ENCODE data around the gene WDFY1.

Gene WDFY1

DNA sequence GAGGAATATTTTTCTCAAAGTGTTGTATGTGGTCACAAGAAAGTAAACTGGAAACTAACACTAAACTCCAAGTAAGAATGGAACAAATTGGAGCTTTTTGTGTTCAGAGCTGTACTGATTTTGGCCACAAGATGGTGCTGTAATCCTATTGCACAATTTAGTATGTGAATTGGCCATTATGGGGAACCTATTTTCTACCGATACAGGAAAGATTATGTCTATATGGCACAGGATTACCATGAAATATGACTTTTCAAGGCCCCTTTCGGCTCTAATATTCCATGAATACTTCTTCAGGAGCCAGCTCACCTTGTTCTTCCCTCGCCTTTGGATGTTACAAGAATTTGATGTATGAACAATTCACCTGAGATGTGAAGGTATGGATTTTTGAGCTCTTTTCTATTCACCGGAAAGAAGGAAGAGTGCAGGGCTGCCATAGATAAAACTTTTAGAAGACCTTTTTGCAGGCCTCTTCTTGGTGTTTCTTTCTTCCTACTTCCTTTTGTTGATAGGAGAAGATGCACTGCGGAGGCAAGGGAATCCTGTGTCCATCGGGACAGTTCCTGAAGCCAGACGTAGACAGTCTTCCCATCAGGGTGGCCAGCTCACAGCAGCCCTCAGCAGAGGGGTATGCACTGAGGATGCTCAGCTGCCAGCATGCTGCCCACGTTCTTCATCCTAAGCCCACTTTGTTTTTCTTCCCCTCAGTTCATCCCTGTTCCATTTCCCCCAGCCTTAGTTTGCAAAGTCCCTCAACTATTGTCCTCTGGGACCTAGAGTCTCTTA lies 25.4 kb upstream of the WDFY1 start:
- Histone ChIP-seq H3K9me3 (ENCODE audit: insufficient read depth, low read length, severe bottlenecking) (no peaks in the 10 kb centered on the region), H3K9ac (ENCODE audit: low read depth, low read length) (no peak overlapping the region), H3K36me3 (ENCODE audit: insufficient read depth, low read length) (peaks cover 23% of the 10 kb centered on the region), H3K4me3 (ENCODE audit: low read depth in 1 of 2, low read length in 2 of 2) (no peak overlapping the region), H3K27ac (ENCODE audit: low read length) (no peak overlapping the region), H3K79me2 (ENCODE audit: insufficient read depth, low read length) (no peaks in the 10 kb centered on the region), H2AFZ (ENCODE audit: low read depth, low read length) (no peak overlapping the region), H3K4me2 (ENCODE audit: insufficient read depth, low read length) (no peak overlapping the region), H3K4me1 (ENCODE audit: insufficient read depth, low read length) (no peaks in the 10 kb centered on the region), H4K20me1 (ENCODE audit: insufficient read depth, low read length) (no peaks in the 10 kb centered on the region), H3K27me3 (ENCODE audit: insufficient read depth, low read length, poor library complexity) (no peaks in the 10 kb centered on the region)
- peak; percentile 83 for ATAC-seq (ENCODE audit: insufficient read depth, low read depth)
- DNase-seq: peak; percentile 50
- TF ChIP-seq EZH2 (IDR thresholded peaks at IDR 0.05; ENCODE audit: borderline replicate concordance, low read depth, low read length, severe bottlenecking): no peak
- TF ChIP-seq, protein P1, sequence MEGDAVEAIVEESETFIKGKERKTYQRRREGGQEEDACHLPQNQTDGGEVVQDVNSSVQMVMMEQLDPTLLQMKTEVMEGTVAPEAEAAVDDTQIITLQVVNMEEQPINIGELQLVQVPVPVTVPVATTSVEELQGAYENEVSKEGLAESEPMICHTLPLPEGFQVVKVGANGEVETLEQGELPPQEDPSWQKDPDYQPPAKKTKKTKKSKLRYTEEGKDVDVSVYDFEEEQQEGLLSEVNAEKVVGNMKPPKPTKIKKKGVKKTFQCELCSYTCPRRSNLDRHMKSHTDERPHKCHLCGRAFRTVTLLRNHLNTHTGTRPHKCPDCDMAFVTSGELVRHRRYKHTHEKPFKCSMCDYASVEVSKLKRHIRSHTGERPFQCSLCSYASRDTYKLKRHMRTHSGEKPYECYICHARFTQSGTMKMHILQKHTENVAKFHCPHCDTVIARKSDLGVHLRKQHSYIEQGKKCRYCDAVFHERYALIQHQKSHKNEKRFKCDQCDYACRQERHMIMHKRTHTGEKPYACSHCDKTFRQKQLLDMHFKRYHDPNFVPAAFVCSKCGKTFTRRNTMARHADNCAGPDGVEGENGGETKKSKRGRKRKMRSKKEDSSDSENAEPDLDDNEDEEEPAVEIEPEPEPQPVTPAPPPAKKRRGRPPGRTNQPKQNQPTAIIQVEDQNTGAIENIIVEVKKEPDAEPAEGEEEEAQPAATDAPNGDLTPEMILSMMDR (IDR thresholded peaks at IDR 0.05; ENCODE audit: borderline replicate concordance, extremely low read depth, low read length, poor library complexity, severe bottlenecking): peak; percentile 93

DNA sequence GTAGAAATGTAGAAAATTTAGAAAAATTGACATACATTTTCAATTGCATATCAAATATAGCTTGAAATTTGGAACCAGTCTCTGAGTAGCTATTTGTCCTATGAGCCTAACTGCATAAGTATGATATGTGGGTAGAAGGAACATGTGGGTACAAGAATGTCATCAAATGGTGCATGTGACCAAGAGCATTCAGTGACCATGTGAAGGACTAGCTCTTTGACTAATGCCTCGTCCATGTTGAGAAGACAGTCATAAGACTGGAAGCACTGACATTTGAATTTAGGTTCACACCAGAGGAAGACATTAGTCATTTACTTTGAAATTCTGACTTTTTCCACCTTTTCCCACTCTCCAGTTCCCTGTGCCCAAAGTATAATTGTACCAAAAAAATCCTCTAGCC lies 24.7 kb upstream of the WDFY1 start:
- Histone ChIP-seq H3K9me3 (ENCODE audit: insufficient read depth, low read length, severe bottlenecking) (no peaks in the 10 kb centered on the region), H3K4me1 (ENCODE audit: insufficient read depth, low read length) (no peaks in the 10 kb centered on the region), H4K20me1 (ENCODE audit: insufficient read depth, low read length) (no peaks in the 10 kb centered on the region), H2AFZ (ENCODE audit: low read depth, low read length) (no peak overlapping the region), H3K4me3 (ENCODE audit: low read depth in 1 of 2, low read length in 2 of 2) (no peak overlapping the region), H3K27ac (ENCODE audit: low read length) (no peak overlapping the region), H3K27me3 (ENCODE audit: insufficient read depth, low read length, poor library complexity) (no peaks in the 10 kb centered on the region), H3K9ac (ENCODE audit: low read depth, low read length) (no peak overlapping the region), H3K79me2 (ENCODE audit: insufficient read depth, low read length) (no peaks in the 10 kb centered on the region), H3K4me2 (ENCODE audit: insufficient read depth, low read length) (no peak overlapping the region), H3K36me3 (ENCODE audit: insufficient read depth, low read length) (peaks cover 28% of the 10 kb centered on the region)
- TF ChIP-seq, protein P1 (IDR thresholded peaks at IDR 0.05; ENCODE audit: borderline replicate concordance, extremely low read depth, low read length, poor library complexity, severe bottlenecking): no peak
- TF ChIP-seq EZH2 (IDR thresholded peaks at IDR 0.05; ENCODE audit: borderline replicate concordance, low read depth, low read length, severe bottlenecking): no peak
- peak; percentile 31; the same call in 1 of the 3 replicates for ATAC-seq (ENCODE audit: insufficient read depth, low read depth)
- DNase-seq: no peak

DNA sequence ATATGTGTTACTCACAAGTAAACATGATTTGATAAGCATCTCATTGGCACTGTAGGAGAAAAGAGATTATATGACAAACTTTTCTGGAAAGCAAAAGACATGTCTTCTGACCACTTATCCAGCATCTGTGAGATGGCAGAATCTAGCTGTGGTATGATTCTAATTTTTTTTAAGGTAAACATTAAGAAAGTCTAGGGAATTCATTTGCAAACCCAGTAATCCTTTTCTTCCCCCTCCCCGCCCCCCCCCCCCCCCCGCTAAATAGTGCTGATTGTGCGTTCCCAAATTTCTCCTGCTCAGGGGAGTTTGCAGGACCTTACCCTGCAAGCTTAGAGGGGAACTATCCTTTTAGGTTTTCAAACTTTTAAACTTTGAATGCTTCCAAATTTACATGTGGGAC lies 24.2 kb upstream of the WDFY1 start:
- 0 out of 2 replicates have a peak, but pooled peaks cover under 1% of the 10 kb centered on the region for H3K79me2 ChIP-seq (ENCODE audit: insufficient read depth, low read length)
- no peak overlapping the region for H3K27ac ChIP-seq (ENCODE audit: low read length)
- no peaks in the 10 kb centered on the region for H3K9me3 ChIP-seq (ENCODE audit: insufficient read depth, low read length, severe bottlenecking)
- ATAC-seq (ENCODE audit: insufficient read depth, low read depth): no peak
- no peak for DNase-seq
- H3K36me3 ChIP-seq (ENCODE audit: insufficient read depth, low read length): peaks cover 33% of the 10 kb centered on the region
- no peak overlapping the region for H3K4me3 ChIP-seq (ENCODE audit: low read depth in 1 of 2, low read length in 2 of 2)
- no peak overlapping the region for H2AFZ ChIP-seq (ENCODE audit: low read depth, low read length)
- no peak for TF ChIP-seq EZH2 (IDR thresholded peaks at IDR 0.05; ENCODE audit: borderline replicate concordance, low read depth, low read length, severe bottlenecking)
- TF ChIP-seq, protein P1 (IDR thresholded peaks at IDR 0.05; ENCODE audit: borderline replicate concordance, extremely low read depth, low read length, poor library complexity, severe bottlenecking): no peak
- no peaks in the 10 kb centered on the region for H4K20me1 ChIP-seq (ENCODE audit: insufficient read depth, low read length)
- H3K9ac ChIP-seq (ENCODE audit: low read depth, low read length): no peak overlapping the region
- H3K27me3 ChIP-seq (ENCODE audit: insufficient read depth, low read length, poor library complexity): no peaks in the 10 kb centered on the region
- H3K4me2 ChIP-seq (ENCODE audit: insufficient read depth, low read length): no peak overlapping the region
- H3K4me1 ChIP-seq (ENCODE audit: insufficient read depth, low read length): no peaks in the 10 kb centered on the region
